ENCODE measurements around the gene PRKACG. TPM values are rescaled to one million over a fixed set of nuclear protein-coding genes. Genes with fewer than 3 reads are reported as not detected.
"Not testable (repeated sequence)": the region's sequence is repeated elsewhere in the genome, so short reads cannot be mapped to it uniquely, and the experiment has no call there.

The PRKACG gene
- total RNA-seq, 1 donor from 2014 or later = not detected

GRCh38 chr9:68996462-68996861 is 17.5 kb downstream of the PRKACG start:
- DNase-seq (ENCODE audit: low spot score) = no peak
- intact Hi-C loops (cut with DNase I) = no loop called here

DNA sequence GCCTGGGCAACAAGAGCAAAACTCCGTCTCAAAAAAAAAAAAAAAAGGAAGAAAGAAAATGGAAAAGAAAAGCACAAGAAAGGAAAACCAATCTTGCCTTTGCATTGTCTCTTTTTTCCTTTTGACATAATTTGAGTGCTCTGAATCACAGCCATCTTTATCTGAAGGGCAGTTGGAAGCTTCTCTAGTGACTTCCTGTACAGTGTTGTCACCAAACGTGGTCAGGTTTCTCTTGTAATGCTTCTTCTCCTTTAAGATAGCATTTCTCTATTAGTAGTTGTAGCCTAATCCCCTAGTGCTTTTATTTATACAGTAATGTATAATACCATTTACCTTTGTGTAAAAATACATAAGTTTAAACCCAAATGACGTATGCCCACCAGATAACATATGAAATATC is 18.1 kb downstream of the PRKACG start:
- DNase-seq (ENCODE audit: low spot score) = no peak
- intact Hi-C loops (cut with DNase I) = no loop called here

- intact Hi-C loops (cut with DNase I) = no loop called here
- DNase-seq (ENCODE audit: low spot score) = no peak
Measured at GRCh38 chr9:68991457-68991856, 22.5 kb downstream of the PRKACG start.

GRCh38 chr9:68986949-68987348 is 27.0 kb downstream of the PRKACG start:
- DNase-seq (ENCODE audit: low spot score); intact Hi-C loops (cut with DNase I): not testable (repeated sequence)

GRCh38 chr9:68983522-68984424 is 30.1 kb downstream of the PRKACG start:
- DNase-seq (ENCODE audit: low spot score) = no peak
- intact Hi-C loops (cut with DNase I) = no loop called here

DNA sequence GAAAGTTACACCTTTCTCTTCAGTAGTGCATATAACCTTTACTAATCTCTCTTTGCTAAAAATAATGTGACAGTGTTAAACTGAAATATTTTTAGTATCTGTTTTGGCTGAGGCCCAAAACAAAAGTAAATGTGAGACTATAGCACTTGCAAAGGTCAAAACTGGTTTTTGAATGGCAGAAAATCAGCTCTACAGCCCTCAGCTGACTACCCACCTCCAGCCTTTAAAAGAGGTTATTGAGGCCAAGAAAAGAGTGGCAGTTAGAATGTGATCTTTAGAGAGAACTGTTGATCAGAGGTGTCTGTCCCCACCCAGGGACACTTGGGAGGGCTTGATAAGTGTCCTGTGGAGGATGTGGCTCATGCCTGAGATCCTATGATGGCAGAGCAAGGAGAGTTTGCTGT is 30.9 kb downstream of the PRKACG start:
- intact Hi-C loops (cut with DNase I) = no loop called here
- DNase-seq (ENCODE audit: low spot score) = no peak

- no peak for DNase-seq (ENCODE audit: low spot score)
- intact Hi-C loops (cut with DNase I) = no loop called here
Measured at GRCh38 chr9:68981789-68982188, 32.1 kb downstream of the PRKACG start.

DNA sequence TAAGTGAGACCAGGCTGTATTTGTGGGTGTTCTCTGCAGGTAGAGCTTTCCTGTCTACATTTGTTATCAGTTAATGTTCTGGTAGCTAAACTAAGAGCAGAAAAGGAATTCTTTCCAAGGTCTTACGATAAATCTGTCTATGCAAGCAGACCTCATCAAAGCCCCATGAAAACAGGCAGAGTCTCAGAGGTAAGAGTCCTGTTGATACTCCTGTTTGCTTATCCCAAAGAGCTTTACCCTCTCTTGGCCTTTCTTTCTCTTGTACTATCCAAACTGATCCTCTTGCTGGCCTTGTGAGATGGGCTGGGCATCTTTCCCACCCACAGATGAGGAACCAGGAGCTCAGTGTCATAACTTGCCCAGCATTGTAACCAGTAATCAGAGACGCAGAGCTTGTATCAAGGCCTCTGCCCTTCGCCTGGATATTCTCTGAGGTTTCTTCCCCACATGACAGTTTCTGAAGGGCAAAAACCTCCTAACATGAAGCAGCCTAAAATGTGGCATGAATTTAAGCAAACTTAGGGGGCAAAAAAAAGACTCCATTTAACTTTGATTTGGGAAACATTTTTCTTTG is 33.5 kb downstream of the PRKACG start:
- intact Hi-C loops (cut with DNase I) = no loop called here
- DNase-seq (ENCODE audit: low spot score) = no peak

- intact Hi-C loops (cut with DNase I) = loop anchor here (5.0 kb wide), 1 partner anchor 272 kb away; the partner anchor contains the start of gene PIP5K1B
- peak; percentile 78 for DNase-seq (ENCODE audit: low spot score)
Measured at GRCh38 chr9:68979538-68980314, 34.2 kb downstream of the PRKACG start.

DNA sequence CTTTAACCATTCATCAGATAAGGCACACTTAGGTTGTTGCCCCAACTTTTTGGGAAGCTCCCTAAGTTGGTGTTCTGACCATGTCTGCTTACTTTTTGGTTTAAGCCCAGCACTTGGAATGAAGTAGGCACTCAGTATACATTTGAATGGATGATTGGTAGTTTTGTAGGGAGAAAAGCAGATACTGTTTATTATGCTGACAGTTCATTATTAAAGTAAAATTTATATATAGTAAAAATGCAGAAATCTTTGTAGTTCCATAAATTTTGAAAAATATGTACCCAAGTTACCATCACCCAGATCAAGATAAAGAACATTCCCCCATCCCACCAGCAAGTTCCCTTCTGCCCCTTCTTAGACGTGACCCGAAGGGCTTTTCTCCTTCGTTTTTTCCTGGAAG is 35.4 kb downstream of the PRKACG start:
- intact Hi-C loops (cut with DNase I) = loop anchor here (5.0 kb wide), 1 partner anchor 271 kb away; the partner anchor contains the start of gene PIP5K1B
- no peak for DNase-seq (ENCODE audit: low spot score)

DNA sequence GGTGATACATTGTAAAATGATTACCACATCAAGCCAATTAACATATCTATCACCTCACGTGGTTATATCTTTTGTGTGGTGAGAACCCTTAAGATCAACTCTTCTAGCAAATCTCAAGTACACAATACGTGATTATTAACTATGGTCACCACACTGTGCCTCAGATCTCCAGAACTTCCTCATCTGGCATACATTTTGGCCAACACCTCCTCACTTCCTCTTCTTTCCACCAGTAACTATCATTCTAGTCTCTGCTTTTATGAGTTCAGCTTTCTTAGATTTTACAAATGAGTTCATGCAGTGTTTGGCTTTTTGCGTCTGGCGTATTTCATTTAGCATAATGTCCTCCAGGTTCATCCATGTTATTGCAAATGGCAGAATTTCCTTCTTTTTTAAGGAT is 35.8 kb downstream of the PRKACG start:
- DNase-seq (ENCODE audit: low spot score) = no peak
- intact Hi-C loops (cut with DNase I) = loop anchor here (5.0 kb wide), 1 partner anchor 271 kb away; the partner anchor contains the start of gene PIP5K1B

DNA sequence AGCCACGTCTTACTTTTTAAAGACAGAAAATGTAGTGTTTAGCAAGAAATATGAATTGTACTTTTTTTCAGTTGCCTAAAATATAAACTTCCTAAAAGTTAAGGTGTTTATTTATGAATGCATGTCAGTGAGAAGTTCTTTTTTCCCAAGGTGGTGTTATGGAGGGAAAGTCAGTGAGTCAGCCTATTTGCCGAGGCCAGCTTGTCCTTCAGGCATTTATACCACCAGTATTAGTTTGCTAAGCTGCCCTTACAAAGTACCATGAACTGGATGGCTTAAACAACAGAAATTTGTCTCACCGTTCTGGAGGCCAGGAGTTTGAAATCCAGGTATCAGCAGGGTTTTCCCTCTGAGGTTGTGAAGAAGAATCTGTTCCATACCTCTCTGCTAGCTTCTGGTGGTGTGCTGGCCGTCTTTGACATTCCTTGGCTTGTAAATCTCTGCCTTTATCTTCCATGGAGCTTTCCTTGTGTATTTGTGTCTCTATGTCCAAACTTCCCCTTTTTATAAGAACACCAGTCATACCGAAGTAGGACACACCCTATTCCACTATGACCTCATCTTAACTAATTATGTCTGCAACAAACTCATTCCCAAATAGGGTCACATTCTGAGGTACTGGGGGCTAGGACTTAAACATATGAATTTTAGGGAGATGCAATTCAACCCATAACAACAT is 38.4 kb downstream of the PRKACG start:
- no peak for DNase-seq (ENCODE audit: low spot score)
- intact Hi-C loops (cut with DNase I) = loop anchor here (5.0 kb wide), 1 partner anchor 268 kb away; the partner anchor contains the start of gene PIP5K1B

GRCh38 chr9:68974901-68975300 is 39.0 kb downstream of the PRKACG start:
- intact Hi-C loops (cut with DNase I) = loop anchor here (5.0 kb wide), 1 partner anchor 268 kb away; the partner anchor contains the start of gene PIP5K1B
- no peak for DNase-seq (ENCODE audit: low spot score)

DNA sequence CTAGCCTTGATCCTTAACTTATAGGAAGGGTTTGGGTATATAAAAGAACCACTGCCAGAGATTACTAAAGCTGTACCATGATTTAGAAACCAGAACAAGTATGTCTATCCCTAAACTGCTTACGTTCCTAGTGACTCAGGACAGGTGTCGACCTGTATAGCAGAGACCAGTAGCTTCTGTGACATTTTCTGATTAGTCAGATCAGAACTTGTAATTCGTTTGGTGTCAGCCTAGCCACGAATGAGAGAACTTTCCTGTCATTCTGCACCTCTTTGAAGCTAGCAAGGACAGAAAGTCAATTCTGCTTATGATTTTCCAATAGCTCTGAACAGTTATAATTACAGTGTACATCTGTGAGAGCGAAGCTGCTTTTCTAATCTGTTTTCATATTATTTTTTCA is 39.5 kb downstream of the PRKACG start:
- no peak for DNase-seq (ENCODE audit: low spot score)
- intact Hi-C loops (cut with DNase I) = no loop called here

DNA sequence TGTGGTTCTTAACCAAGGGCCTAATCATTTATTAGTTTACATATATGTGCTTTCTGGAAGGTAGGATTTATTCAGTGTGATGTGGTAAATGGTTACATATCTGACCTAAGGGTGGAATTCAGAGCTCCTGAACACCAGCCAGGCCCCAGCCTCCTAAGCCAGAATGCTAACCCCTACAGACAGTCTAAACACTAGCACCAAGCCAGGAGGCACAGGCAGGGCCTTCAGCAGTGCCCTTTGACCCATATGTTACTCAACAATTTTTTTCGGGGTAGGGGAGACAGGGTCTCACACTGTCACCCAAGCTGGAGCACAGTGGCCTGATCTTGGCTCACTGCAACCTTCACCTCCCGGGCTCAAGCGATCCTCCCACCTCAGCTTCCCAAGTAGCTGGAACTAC is 40.3 kb downstream of the PRKACG start:
- DNase-seq (ENCODE audit: low spot score) = no peak

DNA sequence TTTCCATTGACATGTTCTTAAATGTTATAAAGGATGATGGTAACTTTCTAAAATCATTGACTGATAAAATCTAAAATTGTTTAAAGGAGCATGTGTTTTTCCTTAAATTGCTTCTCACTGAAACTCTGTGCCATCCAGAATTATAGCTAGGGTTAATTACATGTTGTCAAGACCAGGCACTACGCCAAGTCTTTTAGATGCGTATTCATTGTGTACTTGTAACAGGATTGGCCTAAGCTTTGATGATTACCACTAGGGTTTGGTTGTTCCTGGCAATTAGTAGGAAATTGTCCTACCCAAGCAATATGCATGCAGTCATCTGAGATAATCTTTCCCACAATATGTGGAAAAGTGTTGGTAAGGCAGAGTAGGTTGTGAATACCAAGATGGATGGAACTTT is 43.8 kb downstream of the PRKACG start:
- intact Hi-C loops (cut with DNase I) = no loop called here
- DNase-seq (ENCODE audit: low spot score) = no peak

More for the DNA sequence above, 40.3 kb downstream of the PRKACG start:
- intact Hi-C loops (cut with DNase I) = no loop called here

- no peak for DNase-seq (ENCODE audit: low spot score)
- intact Hi-C loops (cut with DNase I) = no loop called here
Measured at GRCh38 chr9:68969538-68969937, 44.4 kb downstream of the PRKACG start.

DNA sequence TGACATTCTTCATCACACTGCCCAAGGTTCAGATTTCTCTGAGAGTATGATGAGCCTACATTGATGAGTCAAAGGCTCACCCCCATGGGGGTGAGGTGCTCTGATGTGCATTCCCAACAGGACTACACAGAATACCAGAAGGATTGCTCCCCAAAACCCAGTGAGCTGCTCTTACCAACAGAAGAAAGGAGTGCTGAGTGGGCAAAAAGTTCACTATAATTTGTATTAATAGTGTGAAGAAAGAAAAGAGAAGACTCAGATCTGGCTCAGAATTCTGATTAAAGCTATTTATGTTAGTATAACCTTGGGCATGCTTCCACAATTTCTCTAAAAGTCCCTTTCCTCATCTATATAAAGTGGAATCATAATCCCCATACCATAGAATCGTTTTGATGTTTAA is 46.1 kb downstream of the PRKACG start:
- no peak for DNase-seq (ENCODE audit: low spot score)
- intact Hi-C loops (cut with DNase I) = no loop called here

GRCh38 chr9:68966496-68966944 is 47.4 kb downstream of the PRKACG start:
- intact Hi-C loops (cut with DNase I) = no loop called here

More at GRCh38 chr9:68966496-68966944, 47.4 kb downstream of the PRKACG start:
- DNase-seq (ENCODE audit: low spot score) = no peak
